HepG2 (cell line): Measurements from ENCODE around the gene ZFP36L2. TPM values are rescaled to one million over a fixed set of nuclear protein-coding genes. Genes with fewer than 3 reads are reported as not detected.
A peak's percentile ranks its signal among the peaks of the same experiment; 100 is the strongest.

Experiments used
- ATF1 ChIP-seq: IDR thresholded peaks from 2 replicates; pipeline ENCODE4 v1.6.1; 2016; ENCODE audit warnings: mild to moderate bottlenecking, control low read depth
- ATF7 ChIP-seq, 2 experiments: fragments of 450-650 bp in 1 of 2; sonication (generic) in 1 of 2; formaldehyde crosslinking in 1 of 2; IDR thresholded peaks; 2 replicates each; pipeline versions ENCODE4 v1.4.0 to v1.6.1; 2016 to 2020; ENCODE audit warnings: antibody characterized with exemption in 1 of 2, mild to moderate bottlenecking in 1 of 2, missing genetic modification reagents in 1 of 2
- HMG20A ChIP-seq: IDR thresholded peaks from 2 replicates; pipeline ENCODE4 v1.6.1; 2016; ENCODE audit warnings: borderline replicate concordance
- HNF1A ChIP-seq, 2 experiments: sonication (generic) in 1 of 2; formaldehyde crosslinking in 1 of 2; IDR thresholded peaks; 2 replicates each; pipeline versions ENCODE4 v1.4.0 to v1.6.1; 2016 to 2020; ENCODE audit warnings: borderline replicate concordance in 1 of 2, low read depth in 1 of 2, mild to moderate bottlenecking in 1 of 2, missing genetic modification reagents in 1 of 2
- IRF2 ChIP-seq: IDR thresholded peaks from 2 replicates; pipeline ENCODE4 v1.6.1; 2018; ENCODE audit warnings: missing genetic modification reagents, missing compliant biosample characterization
- MLX ChIP-seq: IDR thresholded peaks from 2 replicates; pipeline ENCODE4 v1.6.1; 2016
- NCOA2 ChIP-seq: sonication (generic); formaldehyde crosslinking; IDR thresholded peaks from 2 replicates; pipeline ENCODE4 v1.8.0; 2022; ENCODE audit warnings: inconsistent platforms
- RARA ChIP-seq: IDR thresholded peaks from 2 replicates; pipeline ENCODE4 v1.6.1; 2016; ENCODE audit warnings: missing genetic modification reagents, missing compliant biosample characterization
- RCOR2 ChIP-seq: IDR thresholded peaks from 2 replicates; pipeline ENCODE4 v1.6.1; 2016; ENCODE audit warnings: missing biosample characterization, missing genetic modification reagents
- TFAP4 ChIP-seq: sonication (generic); IDR thresholded peaks from 2 replicates; pipeline ENCODE4 v1.6.1; 2016; ENCODE audit warnings: low read depth, borderline replicate concordance
- ZBED4 ChIP-seq: sonication (generic); formaldehyde crosslinking; IDR thresholded peaks from 2 replicates; pipeline ENCODE4 v1.4.0; 2020; ENCODE audit warnings: missing genetic modification reagents, borderline replicate concordance
- ZBTB3 ChIP-seq: sonication (generic); formaldehyde crosslinking; IDR thresholded peaks from 2 replicates; pipeline ENCODE4 v1.4.0; 2020; ENCODE audit warnings: low read depth, mild to moderate bottlenecking, moderate library complexity, missing genetic modification reagents, borderline replicate concordance
- ZNF326 ChIP-seq: sonication (generic); formaldehyde crosslinking; IDR thresholded peaks from 2 replicates; pipeline ENCODE4 v1.4.0; 2020; ENCODE audit warnings: missing genetic modification reagents, borderline replicate concordance
- ZNF343 ChIP-seq: sonication (generic); formaldehyde crosslinking; IDR thresholded peaks from 2 replicates; pipeline ENCODE4 v1.4.0; 2020; ENCODE audit warnings: mild to moderate bottlenecking, missing genetic modification reagents
- ZNF451 ChIP-seq: sonication (generic); formaldehyde crosslinking; IDR thresholded peaks from 2 replicates; pipeline ENCODE4 v1.5.0; 2020; ENCODE audit warnings: mild to moderate bottlenecking, missing genetic modification reagents
- polyA plus RNA-seq, 8 experiments: library from polyadenylated mRNA; depleted of rRNA in 3 of 8; stranded (reverse) in 7 of 8; unstranded in 1 of 8; fragments of >200 nt; fragmentation: Illumina TruSeq in 4 of 8; extraction: Trizol in 4 of 8; gene quantifications; 2 replicates each; pipeline versions ENCODE4 v1.2.1 to v1.2.3, GENCODE V29; 2011 to 2016; ENCODE audit warnings: low read depth in 4 of 8, missing spikeins in 1 of 8, mixed read lengths in 1 of 8; ENCODE audit not compliant: insufficient read depth in 1 of 8
- total RNA-seq, 5 experiments: library from RNA; depleted of rRNA; stranded (reverse); fragments of >200 nt; fragmentation: Illumina TruSeq; extraction: Trizol; gene quantifications; 2 replicates each; pipeline ENCODE4 v1.2.3, GENCODE V29; 2016; ENCODE audit warnings: low read depth in 1 of 5

Gene ZFP36L2
- total and polyA plus RNA-seq, 2 of the 13 experiments (the other 11 are each of a cell fraction or from before 2014, with no cell fraction given): 11.2 to 21.8 TPM

GRCh38 chr2:43199492-43200488 lies 26.6 kb downstream of the ZFP36L2 start (continued):
- TF ChIP-seq ZNF451 (0 out of 2 replicates have a peak, but pooled peaks have one; percentile 34), ATF7 (IDR thresholded peaks at IDR 0.05) (no peak), ATF7 (CRISPR knock-in tag; IDR thresholded peaks at IDR 0.05) (peak; percentile 76), ATF1 (no peak), TFAP4 (peak; percentile 96), RARA (CRISPR knock-in tag) (peak; percentile 78), MLX (CRISPR knock-in tag) (peak; percentile 54), NCOA2 (CRISPR knock-in tag) (peak; percentile 67), ZBTB3 (CRISPR knock-in tag) (peak; percentile 61; the same call in 1 of the 2 replicates), RCOR2 (CRISPR knock-in tag) (peak; percentile 75), HNF1A (IDR thresholded peaks at IDR 0.05; ENCODE audit: low read depth) (0 out of 2 replicates have a peak, but pooled peaks have one; percentile 37), HNF1A (CRISPR knock-in tag; IDR thresholded peaks at IDR 0.05; ENCODE audit: borderline replicate concordance) (peak; percentile 58; the same call in 1 of the 2 replicates), HMG20A (CRISPR knock-in tag) (peak; percentile 74; the same call in 1 of the 2 replicates), ZBED4 (CRISPR knock-in tag) (peak; percentile 96), ZNF326 (CRISPR knock-in tag) (peak; percentile 82; the same call in 1 of the 2 replicates), ZNF343 (peak; percentile 70; the same call in 1 of the 2 replicates), IRF2 (CRISPR knock-in tag) (peak; percentile 76)
